HG03378 (cell line): ENCODE results near the gene FGF12.

Source experiments
- ATAC-seq: cut with Tn5 transposase; IDR thresholded peaks from one replicate; pipeline ENCODE4 v1.9.1; 2021; ENCODE audit warnings: mild to moderate bottlenecking, moderate library complexity; ENCODE audit not compliant: unreplicated experiment

The FGF12 gene

GRCh38 chr3:192277477-192277876 is 449.9 kb downstream of the FGF12 start:
- ATAC-seq: no peak

GRCh38 chr3:192275741-192276355 is 451.5 kb downstream of the FGF12 start:
- ATAC-seq: no peak

GRCh38 chr3:192273697-192274010 is 453.7 kb downstream of the FGF12 start:
- ATAC-seq: no peak

- ATAC-seq: no peak
Observed at GRCh38 chr3:192273001-192273696, 454.2 kb downstream of the FGF12 start.

DNA sequence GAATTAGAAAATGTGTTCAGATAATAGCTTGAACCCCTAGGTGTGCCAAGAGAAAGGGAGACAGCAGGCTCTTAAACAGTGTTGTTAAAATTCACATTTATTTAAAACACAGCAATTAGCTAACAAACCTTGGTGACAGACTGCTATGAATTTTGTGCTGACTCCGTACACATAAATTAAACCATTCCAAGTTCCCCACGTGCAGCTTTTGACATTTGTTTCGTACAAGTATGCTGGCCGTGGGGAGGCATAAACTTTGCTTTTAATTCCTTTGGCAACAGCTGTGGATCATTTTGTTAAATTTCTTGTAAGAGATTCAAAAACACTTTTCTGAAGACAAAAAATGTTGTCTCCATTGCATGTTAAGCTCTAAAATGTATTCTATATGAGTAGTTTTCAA is 465.3 kb downstream of the FGF12 start:
- ATAC-seq: no peak

GRCh38 chr3:192261135-192261534 is 466.2 kb downstream of the FGF12 start:
- ATAC-seq: no peak

DNA sequence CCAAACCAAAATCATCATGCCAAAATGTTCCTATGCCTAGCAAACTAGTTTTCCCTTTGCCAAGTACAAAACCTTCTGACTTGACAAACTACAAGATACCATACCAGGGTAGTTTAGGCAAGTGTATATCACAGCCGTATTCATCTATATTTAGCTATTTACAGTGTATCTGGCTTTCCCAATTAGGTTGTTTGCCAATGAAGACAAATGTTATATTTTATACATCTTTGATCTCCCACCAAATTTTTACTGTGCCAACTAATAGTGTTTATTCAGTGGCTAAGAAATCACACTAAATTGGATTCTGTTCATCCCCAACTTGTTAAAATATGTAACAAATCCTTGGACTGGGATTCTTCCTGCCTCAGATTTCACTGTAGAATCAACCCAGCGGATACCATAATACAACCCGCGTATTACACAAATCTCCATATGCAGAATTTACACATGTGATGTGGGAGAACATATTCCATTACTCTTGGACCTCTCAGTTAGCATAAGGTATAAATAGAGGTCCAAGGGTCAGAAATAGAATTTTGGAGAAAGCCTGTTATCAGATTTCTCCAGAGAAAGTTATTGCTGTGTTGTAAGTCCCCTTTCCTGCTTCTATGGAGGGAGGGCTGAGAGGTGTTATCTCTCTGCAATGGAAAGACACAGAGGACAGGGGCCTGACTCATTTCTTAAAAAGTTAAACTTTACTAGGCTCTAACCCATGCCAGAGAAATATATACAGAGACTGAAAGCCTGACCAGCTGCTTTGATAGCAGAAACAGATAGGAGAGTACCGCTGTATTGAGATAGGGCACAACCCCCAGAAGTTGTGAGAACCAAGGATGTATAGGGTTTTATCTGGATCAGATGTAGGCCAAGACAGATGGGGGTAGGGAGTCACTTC is 467.0 kb downstream of the FGF12 start:
- ATAC-seq: no peak

DNA sequence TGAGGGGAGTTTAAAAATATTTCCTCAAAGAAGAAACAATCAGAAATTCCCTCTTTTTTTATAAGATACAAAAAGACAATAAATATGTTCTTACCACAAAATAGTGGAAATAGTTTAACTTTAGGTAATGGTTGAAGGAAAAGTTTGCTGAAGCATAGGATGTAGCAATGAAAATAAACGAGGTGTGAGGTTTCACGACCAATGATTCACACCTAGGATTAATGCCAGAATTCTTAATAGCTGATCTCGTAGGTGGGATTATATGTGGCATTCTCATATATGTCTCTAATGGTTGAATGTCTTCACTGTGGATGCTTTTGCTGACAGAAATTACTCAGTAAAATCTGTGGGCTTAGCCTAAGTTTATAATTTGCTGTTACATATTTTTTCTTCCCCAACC is 467.7 kb downstream of the FGF12 start:
- no peak for ATAC-seq

DNA sequence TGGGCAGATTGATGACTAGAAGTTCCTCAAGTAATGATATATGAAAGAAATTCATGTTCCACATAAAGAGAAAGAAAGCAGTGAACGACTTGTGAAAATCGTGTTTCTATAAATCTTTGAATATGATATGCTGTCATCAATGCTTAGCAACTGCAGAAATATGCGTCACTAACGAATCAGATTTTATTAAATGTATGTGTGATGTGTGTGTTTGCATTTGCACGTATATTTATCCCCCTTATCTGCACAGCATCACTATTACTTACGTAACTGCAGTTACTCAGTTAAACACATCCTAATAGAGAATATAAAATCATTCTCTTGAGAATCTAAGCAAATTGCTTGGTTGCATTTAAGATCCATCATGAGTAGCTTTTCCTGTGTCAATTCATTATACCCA is 468.6 kb downstream of the FGF12 start:
- ATAC-seq: no peak

GRCh38 chr3:192255839-192256238 is 471.5 kb downstream of the FGF12 start:
- ATAC-seq: no peak

DNA sequence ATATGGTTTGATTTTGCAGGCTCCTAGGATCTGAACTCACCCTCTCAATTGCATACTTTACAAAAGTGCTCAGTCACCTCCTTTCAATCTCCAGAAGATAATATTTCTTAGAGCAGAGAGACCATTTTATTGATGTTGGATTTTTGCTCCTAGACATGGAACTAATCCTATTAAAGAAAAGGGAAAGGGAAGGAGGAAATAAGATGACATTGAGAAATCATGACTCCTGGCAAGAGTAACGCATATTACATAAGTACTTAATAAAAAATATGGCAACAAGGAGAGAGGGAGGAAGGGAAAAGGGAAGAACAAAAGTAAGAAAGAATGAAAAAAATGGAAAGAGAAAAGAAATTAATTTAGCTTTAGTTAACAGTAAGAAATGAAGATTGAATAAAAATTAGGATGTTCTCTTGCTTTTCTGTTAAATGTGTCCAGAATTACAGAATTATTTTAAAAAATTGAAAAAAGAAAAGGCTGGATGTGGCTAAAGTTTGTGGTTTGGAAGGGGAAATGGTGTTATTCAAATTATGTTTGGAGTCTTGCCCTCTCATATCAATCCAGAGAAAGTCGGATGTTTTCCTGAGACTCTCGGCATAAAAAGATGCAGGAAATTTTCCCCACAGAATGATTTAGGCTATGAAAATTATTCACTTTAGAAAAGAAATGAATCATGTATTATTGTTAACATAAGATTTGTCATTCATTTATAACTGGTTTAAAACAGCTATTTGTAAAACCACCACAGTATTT is 474.0 kb downstream of the FGF12 start:
- no peak for ATAC-seq

DNA sequence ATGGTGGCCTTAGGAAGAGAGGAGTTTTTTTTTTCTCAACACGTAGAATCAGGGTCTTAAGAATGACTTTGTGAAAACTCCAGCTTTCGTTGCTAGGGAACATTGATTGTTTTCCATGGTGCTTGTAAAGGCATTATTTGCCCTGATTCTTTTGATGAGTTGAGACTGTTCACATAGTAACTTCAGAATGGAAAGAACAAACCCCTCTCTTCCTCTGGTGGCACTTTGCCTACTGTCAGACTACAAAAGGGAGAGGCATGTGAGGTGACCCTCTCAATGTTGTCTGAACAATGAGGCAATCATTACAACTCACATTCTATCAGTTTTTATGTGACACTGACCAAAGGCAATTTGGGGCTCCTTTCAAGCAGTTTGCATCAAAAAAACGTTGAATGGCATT is 477.8 kb downstream of the FGF12 start:
- ATAC-seq: no peak

DNA sequence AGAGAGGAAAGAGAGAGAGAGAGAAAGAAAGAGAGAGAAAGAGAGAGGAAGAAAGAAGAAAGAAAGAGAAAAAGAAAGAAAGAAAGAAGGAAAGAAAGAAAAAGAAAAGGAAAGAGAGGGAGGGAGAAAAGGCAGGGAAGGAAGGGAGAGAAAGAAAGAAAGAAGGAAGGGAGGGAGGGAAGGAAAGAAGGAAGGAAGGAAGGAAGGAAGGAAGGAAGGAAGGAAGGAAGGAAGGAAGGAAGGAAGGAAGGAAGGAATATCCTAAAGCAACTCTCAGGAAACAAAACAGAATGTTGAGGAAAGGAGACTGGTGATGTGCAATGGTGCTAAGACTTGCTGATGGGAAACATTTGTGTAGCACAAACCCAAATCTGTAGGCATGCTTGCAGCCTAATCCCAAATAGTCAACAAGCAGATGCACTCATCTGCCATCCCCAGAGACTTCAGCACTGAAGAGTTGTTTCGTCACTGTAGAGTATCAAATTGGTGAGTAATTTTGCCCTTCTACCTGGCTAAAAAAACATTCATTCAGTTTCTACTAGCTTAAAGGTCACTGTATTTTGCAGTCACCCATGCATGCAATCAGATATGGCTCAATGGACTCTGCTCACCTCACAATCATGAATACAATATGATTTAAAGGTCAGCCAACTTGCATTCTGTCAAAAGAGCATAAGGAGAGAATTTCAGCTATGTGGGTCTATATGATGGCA is 480.3 kb downstream of the FGF12 start:
- ATAC-seq: no peak

DNA sequence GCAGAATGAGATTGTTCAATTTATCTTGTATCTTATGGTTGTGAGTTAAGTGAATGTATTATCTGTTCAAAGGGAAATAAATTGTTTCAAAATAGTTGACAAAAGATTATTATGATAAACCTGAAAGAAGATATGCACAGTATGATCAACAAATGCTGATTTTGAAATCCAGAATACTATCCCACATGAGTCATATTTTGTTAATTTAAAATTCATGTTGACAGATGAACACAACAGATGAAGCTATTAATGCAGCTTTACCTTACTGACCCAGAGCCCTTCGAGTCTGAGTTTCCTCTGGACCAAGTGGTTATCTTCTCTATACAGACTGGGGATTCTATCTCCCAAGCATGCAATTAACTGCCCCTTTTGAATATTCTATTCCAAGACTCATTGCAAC is 482.8 kb downstream of the FGF12 start:
- ATAC-seq: no peak

DNA sequence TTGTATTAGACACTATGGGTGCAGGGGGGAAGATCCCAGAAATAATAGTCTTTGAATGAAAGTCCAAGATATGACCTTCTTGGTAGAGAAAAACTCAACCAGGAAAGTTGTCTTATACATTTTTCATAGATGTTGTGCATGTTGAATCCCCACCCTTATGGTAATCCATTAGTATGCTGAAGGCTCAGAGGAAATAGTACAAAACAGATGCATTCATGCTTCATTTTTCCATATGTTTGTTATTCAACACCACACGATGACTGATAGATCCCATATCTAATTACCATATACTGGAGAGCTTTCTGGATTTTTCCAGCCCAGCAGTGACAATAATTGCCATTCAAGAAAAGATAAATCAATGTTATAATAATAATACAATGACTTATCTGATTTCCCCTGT is 487.4 kb downstream of the FGF12 start:
- no peak for ATAC-seq

GRCh38 chr3:192237992-192238608 is 489.2 kb downstream of the FGF12 start:
- no peak for ATAC-seq

DNA sequence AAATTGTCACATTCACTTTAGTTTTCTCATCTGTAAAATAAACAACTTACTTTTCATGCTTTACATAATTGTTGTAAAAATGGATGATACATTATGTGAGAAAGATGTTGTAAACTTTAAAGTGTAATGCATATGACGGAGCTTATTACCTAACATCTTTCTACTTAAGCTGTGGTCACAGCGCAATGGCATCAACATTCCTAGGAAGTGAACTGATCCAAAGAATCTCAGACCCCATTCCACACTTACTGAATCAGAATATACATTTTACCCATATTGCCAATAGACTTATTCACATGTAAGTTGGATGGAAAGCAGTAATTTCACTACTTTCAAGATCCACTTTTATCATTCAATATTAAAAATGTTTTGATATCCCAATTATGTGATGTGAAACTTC is 497.5 kb downstream of the FGF12 start:
- no peak for ATAC-seq

DNA sequence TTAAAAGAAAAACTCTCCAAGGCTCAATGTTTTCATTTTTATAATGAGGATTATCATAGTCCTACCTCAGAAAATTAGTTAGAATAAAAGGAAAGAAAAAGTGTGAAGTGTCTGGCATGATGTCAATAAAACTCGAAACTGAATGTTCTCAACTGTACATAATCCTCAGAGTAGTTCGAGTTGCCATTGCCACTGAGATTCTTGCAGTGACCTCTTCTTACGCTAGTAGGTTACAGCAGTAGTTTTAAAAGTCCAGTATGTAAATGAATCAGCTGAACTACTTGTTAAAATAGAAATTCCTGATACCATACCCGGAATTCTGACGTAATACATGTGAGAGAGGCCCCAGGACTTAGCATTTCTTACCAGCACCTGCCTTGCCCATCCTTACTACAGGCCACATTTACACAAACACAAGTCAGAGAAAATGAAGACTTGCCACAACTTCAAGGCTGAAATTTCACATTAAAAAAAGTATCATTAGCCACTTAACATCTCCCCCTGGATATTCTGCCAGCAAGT is 502.6 kb downstream of the FGF12 start:
- ATAC-seq: no peak

DNA sequence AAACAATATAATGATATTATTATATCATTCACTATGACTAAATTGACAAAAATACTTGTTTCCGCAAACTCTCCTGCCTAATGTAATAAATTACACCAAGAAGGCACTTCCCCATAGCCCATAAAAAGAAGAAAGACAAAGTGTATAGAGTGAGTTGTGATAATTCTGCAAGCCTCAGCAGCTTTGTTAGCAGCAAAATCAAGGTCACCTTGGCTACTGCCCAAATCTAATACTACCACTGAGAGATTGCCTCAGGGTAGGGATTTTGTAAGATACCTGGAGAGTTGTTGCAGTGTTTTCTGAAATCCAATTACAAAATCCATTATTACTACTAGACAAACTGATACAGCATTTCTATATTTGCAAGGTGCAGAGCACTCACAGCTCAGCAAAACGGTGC is 503.5 kb downstream of the FGF12 start:
- ATAC-seq: no peak

- no peak for ATAC-seq
Observed at GRCh38 chr3:192220915-192221314, 506.4 kb downstream of the FGF12 start.
